ENCODE data around the gene C6orf62.
"Not testable (repeated sequence)": the region's sequence is repeated elsewhere in the genome, so short reads cannot be mapped to it uniquely, and the experiment has no call there.

GRCh38 chr6:24750878-24751277 lies 31.9 kb upstream of the C6orf62 start:
- TF ChIP-seq POLR2A, CTCF (IDR thresholded peaks at IDR 0.05): not testable (repeated sequence)

Measured in adrenal gland (tissue), 5 donors.